HG03521 (cell line): Measurements from ENCODE around the gene FBLN2.

Experiments used
- ATAC-seq: cut with Tn5 transposase; IDR thresholded peaks from one replicate; pipeline ENCODE4 v1.9.1; 2021; ENCODE audit warnings: mild to moderate bottlenecking, moderate library complexity; ENCODE audit not compliant: unreplicated experiment

Gene FBLN2

GRCh38 chr3:13656584-13657301 is 107.8 kb downstream of the FBLN2 start:
- no peak for ATAC-seq

- ATAC-seq = peak; percentile 71
These were observed 108.9 kb downstream of the FBLN2 start for GRCh38 chr3:13657660-13658435.

GRCh38 chr3:13658681-13659080 is 109.8 kb downstream of the FBLN2 start:
- no peak for ATAC-seq

GRCh38 chr3:13659221-13659969 is 110.5 kb downstream of the FBLN2 start:
- no peak for ATAC-seq

GRCh38 chr3:13660042-13660874 is 111.3 kb downstream of the FBLN2 start:
- ATAC-seq = no peak

GRCh38 chr3:13661121-13661520 is 112.2 kb downstream of the FBLN2 start:
- ATAC-seq = no peak

GRCh38 chr3:13662238-13662847 is 113.4 kb downstream of the FBLN2 start:
- no peak for ATAC-seq

- ATAC-seq = no peak
These were observed 115.0 kb downstream of the FBLN2 start for GRCh38 chr3:13663781-13664535.

- ATAC-seq = no peak
These were observed 116.8 kb downstream of the FBLN2 start for GRCh38 chr3:13665582-13666226.

- ATAC-seq = no peak
These were observed 117.3 kb downstream of the FBLN2 start for GRCh38 chr3:13666227-13666619.

- ATAC-seq = no peak
These were observed 118.1 kb downstream of the FBLN2 start for GRCh38 chr3:13666781-13667709.

- ATAC-seq = no peak
These were observed 119.2 kb downstream of the FBLN2 start for GRCh38 chr3:13668136-13668535.

- no peak for ATAC-seq
These were observed 120.5 kb downstream of the FBLN2 start for GRCh38 chr3:13669457-13669856.

GRCh38 chr3:13670292-13670691 is 121.4 kb downstream of the FBLN2 start:
- no peak for ATAC-seq

- no peak for ATAC-seq
These were observed 122.7 kb downstream of the FBLN2 start for GRCh38 chr3:13671482-13672233.

- ATAC-seq = no peak
These were observed 124.3 kb downstream of the FBLN2 start for GRCh38 chr3:13673207-13673606.

GRCh38 chr3:13674538-13675185 is 125.7 kb downstream of the FBLN2 start:
- ATAC-seq = no peak
